Sigmoid colon (tissue), 7 donors: ENCODE results near the gene PALM3. TPM values are rescaled to one million over a fixed set of nuclear protein-coding genes. Genes with fewer than 3 reads are reported as not detected.

ENCODE experiments used
- DNase-seq: peaks from one replicate; pipeline ENCODE4 v3.0.0-alpha.2; 2019
- H3K27ac ChIP-seq, 4 donors: fragments of 200-600 bp; sonication (generic); one replicate each; pipeline ENCODE4 v1.5.1; 2016 to 2019; ENCODE audit warnings: mild to moderate bottlenecking in 1 of 4
- H3K27me3 ChIP-seq, 3 donors: fragments of 200-600 bp; sonication (generic); one replicate each; pipeline ENCODE4 v1.5.1; 2019; ENCODE audit warnings: mild to moderate bottlenecking in 1 of 3
- H3K36me3 ChIP-seq, 4 donors: fragments of 200-600 bp; sonication (generic); one replicate each; pipeline ENCODE4 v1.5.1; 2016 to 2019
- H3K4me1 ChIP-seq, 4 donors: fragments of 200-600 bp; sonication (generic); one replicate each; pipeline ENCODE4 v1.5.1; 2017 to 2019
- H3K4me3 ChIP-seq, 4 donors: fragments of 200-600 bp; sonication (generic); one replicate each; pipeline ENCODE4 v1.5.1; 2017 to 2019; ENCODE audit warnings: mild to moderate bottlenecking in 2 of 4, moderate library complexity in 1 of 4
- H3K9me3 ChIP-seq, 4 donors: fragments of 200-600 bp in 3 of 4; sonication (generic) in 3 of 4; one replicate each; pipeline versions ENCODE4 v1.5.1 to v1.6.1; 2013 to 2019
- EP300 ChIP-seq, 4 donors: sonication (generic); formaldehyde crosslinking; IDR thresholded peaks; one replicate each; pipeline ENCODE4 v1.6.1; 2017; ENCODE audit warnings: antibody characterized with exemption in 4 of 4
- POLR2A ChIP-seq, 2 donors: fragments of 450-650 bp; IDR thresholded peaks; one replicate each; pipeline ENCODE4 v1.6.1; 2016; ENCODE audit warnings: antibody characterized with exemption in 2 of 2, mild to moderate bottlenecking in 2 of 2, moderate library complexity in 2 of 2
- POLR2AphosphoS5 ChIP-seq, 4 donors: sonication (generic); formaldehyde crosslinking; IDR thresholded peaks; one replicate each; pipeline ENCODE4 v1.6.1; 2017; ENCODE audit warnings: antibody characterized with exemption in 4 of 4
- WGBS, 2 donors: extraction: QIAGEN DNeasy Blood & Tissue Kit; methylation state at CpG; one replicate each; pipeline ENCODE4 v1.1.7; 2013; 5-methylcytosine and 5-hydroxymethylcytosine counted together
- intact Hi-C: fragments of 100-400 bp; cut with DNase I; formaldehyde crosslinking; loops from one replicate; pipeline ENCODE4 v1.15.1; 2023
- polyA plus RNA-seq, 3 donors: library from polyadenylated mRNA; stranded (reverse); fragments of 200-250 nt; gene quantifications; one replicate each; pipeline ENCODE4 v1.2.3, GENCODE V29; 2013
- total RNA-seq, 4 donors: library from RNA; depleted of rRNA; stranded (reverse); fragments of >200 nt; gene quantifications; one replicate each; pipeline ENCODE4 v1.1.0, GENCODE V29; 2016
- TF ChIP-seq, protein P1 (sequence below), 4 experiments: fragments of 450-650 bp in 3 of 4; fragments of 200-600 bp in 1 of 4; IDR thresholded peaks; one replicate each; pipeline ENCODE4 v1.5.1; 2016 to 2019; ENCODE audit warnings: antibody characterized with exemption in 4 of 4, mild to moderate bottlenecking in 3 of 4, moderate library complexity in 2 of 4
- donor health status: healthy with polysubstance abuse.
- donor health status: Bipolar disorder and iron deficiency.
- donor health status: healthy.

Gene PALM3, protein sequence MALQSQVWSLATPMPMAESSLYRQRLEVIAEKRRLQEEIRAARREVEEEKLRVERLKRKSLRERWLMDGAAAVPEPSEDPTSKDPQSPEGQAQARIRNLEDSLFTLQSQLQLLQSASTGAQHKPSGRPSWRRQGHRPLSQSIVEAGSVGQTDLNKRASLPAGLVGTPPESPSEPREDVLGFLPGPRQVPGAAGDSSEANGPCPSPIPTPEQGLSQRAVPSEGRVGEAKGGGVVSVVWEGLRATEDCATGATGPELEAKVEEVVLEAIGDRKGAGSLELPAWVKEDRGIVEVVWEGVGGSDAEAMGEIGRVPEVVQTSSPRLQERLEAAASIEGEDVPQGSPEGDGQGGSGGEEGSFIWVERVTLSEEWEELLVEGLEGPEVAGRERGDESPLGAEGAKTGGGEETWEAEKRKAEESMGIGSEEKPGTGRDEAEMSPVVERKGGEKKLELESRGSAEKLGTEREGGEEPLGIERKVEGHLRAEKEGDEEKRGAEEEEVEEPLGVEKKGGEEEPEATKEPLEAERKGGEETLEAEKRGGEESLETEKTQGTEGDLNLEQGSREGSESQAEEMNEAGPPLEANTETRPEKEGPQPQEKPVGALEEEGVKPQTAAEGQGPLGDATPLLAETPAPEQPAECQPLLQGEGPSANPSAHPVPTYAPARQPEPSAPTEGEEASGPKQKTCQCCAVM
- total RNA-seq (under 1 TPM in 2 of 4 donors, not detected in 2; 0.41 to 0.66 TPM), polyA plus RNA-seq (1 to 10 TPM in 1 of 3 donors, not detected in 2; 1.5 TPM)

DNA sequence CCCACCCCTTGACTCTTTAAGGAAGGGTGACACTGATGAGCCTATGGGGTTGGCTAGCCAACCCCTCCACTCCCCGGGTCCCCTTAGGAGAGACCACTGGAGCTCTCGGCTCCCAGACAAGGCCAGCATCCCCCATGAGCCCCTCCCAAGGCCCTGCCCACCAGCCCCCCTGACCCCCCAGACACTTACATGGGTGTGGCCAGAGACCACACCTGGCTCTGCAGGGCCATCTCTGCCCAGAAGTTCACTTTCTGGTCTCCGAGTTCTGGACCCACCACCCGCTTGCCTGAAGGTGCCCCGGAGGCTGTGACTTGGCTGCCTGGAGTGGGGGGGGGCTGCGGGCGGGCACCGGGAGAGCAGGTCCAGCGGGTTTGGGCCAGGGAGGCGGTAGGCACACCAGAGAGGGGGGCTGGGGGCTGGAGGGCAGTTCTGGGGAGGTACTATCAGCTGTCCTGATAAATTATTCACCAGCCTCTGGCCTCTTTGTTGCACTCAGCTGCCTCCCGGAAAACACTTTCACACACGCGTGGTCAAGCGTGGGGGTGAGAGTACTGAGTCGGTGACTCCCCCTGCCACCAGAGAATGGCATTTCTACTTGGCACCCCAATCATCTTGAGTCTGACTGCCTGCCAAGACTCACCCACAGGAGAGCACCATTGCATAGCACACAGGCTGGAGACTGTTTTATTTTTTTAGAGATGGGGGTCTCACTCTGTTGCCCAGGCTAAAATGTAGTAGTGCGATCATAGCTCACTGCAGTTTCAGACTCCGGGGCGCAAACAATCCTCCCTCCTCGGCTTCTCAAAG, at the start of gene PALM3:
Gene PALM3, minus strand, starts transcription at position 326 of the 807 bp plus-strand sequence. Its CDS starts 96 bp downstream, at position 230.
- Histone ChIP-seq H3K4me3 (no peak within 1 kb of the TSS), H3K4me1 (peaks cover 0 to 15% (median 8%) of the 10 kb centered on the region in 4 donors), H3K27me3 (peaks cover 14 to 60% (median 51%) of the 10 kb centered on the region in 3 donors), H3K9me3 (no peaks in the 10 kb centered on the region), H3K27ac (no peak within 1 kb of the TSS), H3K36me3 (no peaks in the 10 kb centered on the region)
- no peak for DNase-seq
- WGBS, 2 donors = 24 to 69% methylated on average over 19 of the region's 19 CpGs
- TF ChIP-seq POLR2AphosphoS5 (IDR thresholded peaks at IDR 0.05) (no peak), EP300 (IDR thresholded peaks at IDR 0.05) (no peak), POLR2A (IDR thresholded peaks at IDR 0.05) (no peak)
- TF ChIP-seq, protein P1, sequence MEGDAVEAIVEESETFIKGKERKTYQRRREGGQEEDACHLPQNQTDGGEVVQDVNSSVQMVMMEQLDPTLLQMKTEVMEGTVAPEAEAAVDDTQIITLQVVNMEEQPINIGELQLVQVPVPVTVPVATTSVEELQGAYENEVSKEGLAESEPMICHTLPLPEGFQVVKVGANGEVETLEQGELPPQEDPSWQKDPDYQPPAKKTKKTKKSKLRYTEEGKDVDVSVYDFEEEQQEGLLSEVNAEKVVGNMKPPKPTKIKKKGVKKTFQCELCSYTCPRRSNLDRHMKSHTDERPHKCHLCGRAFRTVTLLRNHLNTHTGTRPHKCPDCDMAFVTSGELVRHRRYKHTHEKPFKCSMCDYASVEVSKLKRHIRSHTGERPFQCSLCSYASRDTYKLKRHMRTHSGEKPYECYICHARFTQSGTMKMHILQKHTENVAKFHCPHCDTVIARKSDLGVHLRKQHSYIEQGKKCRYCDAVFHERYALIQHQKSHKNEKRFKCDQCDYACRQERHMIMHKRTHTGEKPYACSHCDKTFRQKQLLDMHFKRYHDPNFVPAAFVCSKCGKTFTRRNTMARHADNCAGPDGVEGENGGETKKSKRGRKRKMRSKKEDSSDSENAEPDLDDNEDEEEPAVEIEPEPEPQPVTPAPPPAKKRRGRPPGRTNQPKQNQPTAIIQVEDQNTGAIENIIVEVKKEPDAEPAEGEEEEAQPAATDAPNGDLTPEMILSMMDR (IDR thresholded peaks at IDR 0.05) = no peak
- intact Hi-C loops = no loop called here

DNA sequence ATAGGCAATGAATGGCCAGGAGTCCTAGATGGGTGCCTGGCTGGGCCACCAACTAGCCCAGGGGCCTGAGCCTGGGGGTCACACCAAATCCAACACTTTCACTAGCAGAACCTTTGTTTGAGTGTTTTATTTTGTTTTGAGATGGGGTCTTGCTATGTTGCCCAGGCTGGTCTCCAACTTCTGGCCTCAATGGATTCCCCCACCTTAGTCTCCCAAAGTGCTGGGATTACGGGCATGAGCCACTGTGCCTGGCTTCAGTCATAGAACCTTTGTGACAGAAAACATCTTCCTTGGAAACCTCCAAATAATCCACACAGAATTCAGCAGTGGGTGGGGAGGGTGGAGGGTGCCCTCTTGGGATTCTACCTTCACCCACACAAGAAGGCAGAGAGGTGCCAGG, 49.6 kb upstream of the PALM3 start:
- H3K9me3 ChIP-seq = no peaks in the 10 kb centered on the region
- TF ChIP-seq, protein P1 (IDR thresholded peaks at IDR 0.05) = no peak
- TF ChIP-seq POLR2AphosphoS5 (IDR thresholded peaks at IDR 0.05) = no peak
- no peak for TF ChIP-seq EP300 (IDR thresholded peaks at IDR 0.05)
- no peak for TF ChIP-seq POLR2A (IDR thresholded peaks at IDR 0.05)
- intact Hi-C loops = no loop called here
- 95 to 100% methylated on average over 1 of the region's 1 CpG for WGBS, 2 donors
- H3K27ac ChIP-seq = peak overlapping the region; percentile 87 to 100 (median 96)
- DNase-seq = no peak
- peaks cover 0 to 7% (median 4%) of the 10 kb centered on the region in 4 donors for H3K36me3 ChIP-seq
- H3K4me1 ChIP-seq = peaks cover 0 to 91% (median 72%) of the 10 kb centered on the region in 4 donors
- H3K4me3 ChIP-seq = no peak overlapping the region
- no peaks in the 10 kb centered on the region for H3K27me3 ChIP-seq

DNA sequence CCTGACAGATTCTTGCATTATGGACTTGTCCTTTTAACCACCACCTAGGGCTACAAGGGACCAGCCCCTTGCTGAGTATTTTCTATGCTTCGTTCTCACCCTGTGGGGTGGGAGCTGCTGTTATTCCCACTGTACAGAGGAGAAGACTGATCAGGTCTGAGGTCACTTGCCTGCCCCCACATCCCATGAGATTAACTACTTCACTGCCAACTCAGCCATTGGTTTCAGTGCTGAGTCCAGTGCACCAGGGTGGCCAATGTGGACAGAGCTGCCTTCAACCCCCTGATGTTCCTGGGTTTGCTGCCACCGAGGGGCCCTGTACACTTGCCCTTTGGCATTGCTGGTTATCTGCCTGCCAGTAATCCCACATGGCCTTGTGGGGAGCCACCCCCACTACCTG, 48.8 kb upstream of the PALM3 start:
- Histone ChIP-seq H3K9me3 (no peaks in the 10 kb centered on the region), H3K4me1 (peaks cover 0 to 82% (median 63%) of the 10 kb centered on the region in 4 donors), H3K36me3 (peaks cover 0 to 15% (median 12%) of the 10 kb centered on the region in 4 donors), H3K27me3 (no peaks in the 10 kb centered on the region), H3K27ac (peak overlapping the region in 1 of 4 donors; percentile 34), H3K4me3 (no peak overlapping the region)
- 74 to 85% methylated on average over 2 of the region's 2 CpGs for WGBS, 2 donors
- no peak for TF ChIP-seq EP300 (IDR thresholded peaks at IDR 0.05)
- TF ChIP-seq POLR2AphosphoS5 (IDR thresholded peaks at IDR 0.05) = no peak
- no peak for DNase-seq
- intact Hi-C loops = no loop called here

DNA sequence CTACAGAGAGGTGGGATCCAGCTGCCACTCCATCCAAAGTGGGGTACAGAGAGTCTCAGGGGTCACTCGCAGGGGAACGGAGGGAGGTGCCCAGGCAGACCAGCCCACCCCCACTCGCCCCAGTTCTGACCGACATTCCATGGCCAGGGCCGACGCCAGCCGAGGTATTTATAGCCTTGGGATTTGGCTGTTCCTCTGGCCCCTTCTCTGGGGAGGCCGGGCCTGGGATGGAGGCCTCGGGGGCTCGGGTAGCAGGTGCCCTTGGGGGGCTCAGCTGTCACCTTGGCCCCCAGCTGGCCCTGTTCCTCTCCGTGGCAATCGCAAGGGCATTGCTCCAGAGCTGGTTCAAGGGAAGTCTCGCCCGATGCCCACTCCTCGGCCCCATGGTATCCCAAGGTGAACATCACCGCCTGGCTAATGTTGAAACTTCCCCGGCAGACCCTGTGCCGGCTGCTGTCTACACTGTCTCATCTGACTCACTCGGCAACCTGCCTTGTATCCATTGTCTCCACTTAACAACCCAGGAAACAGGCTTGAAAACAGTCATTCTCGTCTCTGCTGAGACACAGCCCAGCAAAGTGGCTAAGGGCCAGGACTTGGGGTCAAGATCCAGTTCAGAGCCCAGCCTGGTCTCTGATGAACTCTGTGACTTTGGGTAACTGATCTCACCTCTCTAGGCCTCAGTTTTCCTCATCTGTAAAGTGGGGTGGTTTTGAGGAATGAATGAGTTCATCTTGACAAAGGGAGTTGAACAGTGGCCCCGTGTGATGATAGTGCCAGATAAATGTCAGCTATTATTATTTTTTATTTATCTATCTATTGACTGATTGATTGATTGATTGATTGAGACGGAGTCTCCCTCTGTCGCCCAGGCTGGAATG, 45.9 kb upstream of the PALM3 start:
- H3K9me3 ChIP-seq = no peaks in the 10 kb centered on the region
- peaks cover 8 to 39% (median 25%) of the 10 kb centered on the region in 4 donors for H3K36me3 ChIP-seq
- H3K27me3 ChIP-seq = no peaks in the 10 kb centered on the region
- intact Hi-C loops = no loop called here
- WGBS, 2 donors = 84 to 85% methylated on average over 23 of the region's 23 CpGs
- peak overlapping the region; percentile 78 to 89 (median 78) for H3K27ac ChIP-seq
- TF ChIP-seq POLR2AphosphoS5 (IDR thresholded peaks at IDR 0.05) (peak in 3 of 4 donors; percentile 29 to 52 (median 38)), EP300 (IDR thresholded peaks at IDR 0.05) (no peak), POLR2A (IDR thresholded peaks at IDR 0.05) (no peak)
- TF ChIP-seq, protein P1 (IDR thresholded peaks at IDR 0.05) = no peak
- H3K4me3 ChIP-seq = no peak overlapping the region
- peaks cover 0 to 54% (median 36%) of the 10 kb centered on the region in 4 donors for H3K4me1 ChIP-seq
- DNase-seq = no peak
